ENCODE measurements around the gene RABGAP1L. TPM values are rescaled to one million over a fixed set of nuclear protein-coding genes. Genes with fewer than 3 reads are reported as not detected.
A peak's percentile ranks its signal among the peaks of the same experiment; 100 is the strongest.
"Not testable (repeated sequence)": the region's sequence is repeated elsewhere in the genome, so short reads cannot be mapped to it uniquely, and the experiment has no call there.

The RABGAP1L gene
- polyA plus RNA-seq, 1 donor = 9.2 TPM

DNA sequence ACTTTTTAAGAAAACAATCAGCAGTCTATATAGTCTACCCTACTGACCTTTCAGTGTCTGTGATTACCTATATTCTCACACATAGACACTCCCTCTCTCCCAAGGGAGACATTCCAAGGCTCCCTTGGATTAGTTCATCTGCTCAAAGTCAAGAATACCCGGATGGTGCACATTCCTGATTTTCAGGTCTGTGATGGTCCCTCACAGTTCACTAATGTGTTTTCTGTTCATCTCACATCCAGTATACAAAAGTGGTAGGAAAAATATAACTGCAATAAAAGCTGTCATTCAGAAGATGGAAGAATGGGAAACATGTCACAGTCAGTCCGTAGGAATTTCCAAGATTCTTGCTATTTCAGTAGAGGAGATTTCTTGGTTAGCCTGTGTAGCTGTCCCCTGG lies 616.3 kb downstream of the RABGAP1L start:
- no peak for DNase-seq

DNA sequence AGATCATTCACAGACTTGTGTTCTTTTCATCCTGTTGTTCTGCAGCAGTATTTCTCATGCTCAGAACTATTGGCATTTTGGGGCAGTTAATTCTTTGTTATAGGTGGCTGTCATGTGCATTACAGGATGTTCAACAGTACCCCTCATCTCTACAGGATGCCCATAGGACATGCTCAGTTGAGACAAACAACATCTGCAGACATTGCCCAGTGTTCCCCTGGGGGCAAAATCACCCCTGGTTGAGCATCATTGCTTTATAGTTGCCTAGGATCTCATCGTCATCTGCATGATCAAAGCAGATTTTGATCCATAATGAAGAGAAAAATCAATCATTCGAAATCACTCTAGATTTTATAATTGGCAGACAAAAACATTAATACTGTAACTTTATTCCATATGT lies 617.9 kb downstream of the RABGAP1L start:
- DNase-seq = no peak

DNA sequence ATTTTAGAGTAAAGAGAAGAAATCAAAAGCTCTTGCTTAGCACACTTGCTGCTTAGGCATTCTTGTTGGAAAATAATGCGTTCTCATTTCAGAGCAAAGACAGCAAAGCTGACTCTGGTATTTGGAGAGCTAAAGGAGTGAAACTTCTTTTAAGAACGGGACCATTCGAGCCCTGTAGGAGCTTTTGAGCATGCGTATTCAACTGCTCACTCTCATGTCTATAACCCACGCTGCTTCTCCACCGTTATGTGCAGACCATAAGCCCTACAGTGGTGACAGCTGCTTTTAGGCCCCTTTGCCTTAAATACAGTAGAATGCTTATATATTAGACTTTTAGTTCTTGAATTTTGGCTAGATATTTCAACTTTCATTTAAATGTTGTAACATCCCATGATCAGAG lies 626.2 kb downstream of the RABGAP1L start:
- no peak for DNase-seq

DNA sequence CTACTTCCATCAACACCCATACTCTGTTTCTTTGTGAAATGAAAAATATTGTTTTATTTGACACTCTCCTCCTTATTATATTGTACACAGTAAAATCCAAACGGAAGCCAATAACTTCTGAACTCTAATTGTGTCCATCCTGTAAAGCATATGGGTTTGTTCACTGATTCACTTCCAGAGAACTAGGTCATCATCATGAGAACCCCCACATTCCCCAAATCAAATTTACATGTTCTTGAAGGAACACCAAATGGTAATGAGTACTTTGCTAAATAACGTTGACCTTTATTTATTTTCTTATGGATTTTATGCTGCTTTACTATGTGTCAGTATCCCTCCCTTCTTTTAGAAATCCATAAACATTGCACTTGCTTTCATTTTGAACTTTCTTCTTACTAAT lies 627.0 kb downstream of the RABGAP1L start:
- no peak for DNase-seq

DNA sequence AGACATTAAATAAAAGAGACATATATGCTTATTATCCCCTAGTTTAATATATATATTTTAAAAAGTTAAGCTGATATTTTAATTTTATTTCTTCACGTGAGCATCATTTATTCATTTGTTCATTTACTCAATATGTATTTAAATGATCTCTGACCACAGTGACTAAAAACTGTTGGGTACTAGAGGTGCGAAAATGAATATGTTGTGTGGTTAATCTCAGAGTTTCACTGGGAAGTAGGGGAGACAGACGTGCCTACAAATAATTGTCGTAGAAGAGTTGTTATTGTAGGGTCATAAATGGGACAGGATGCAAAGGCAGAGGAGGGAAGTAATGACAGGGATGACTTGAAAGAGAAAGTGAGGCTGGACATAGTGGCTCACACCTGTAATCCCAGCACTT lies 627.4 kb downstream of the RABGAP1L start:
- no peak for DNase-seq

DNA sequence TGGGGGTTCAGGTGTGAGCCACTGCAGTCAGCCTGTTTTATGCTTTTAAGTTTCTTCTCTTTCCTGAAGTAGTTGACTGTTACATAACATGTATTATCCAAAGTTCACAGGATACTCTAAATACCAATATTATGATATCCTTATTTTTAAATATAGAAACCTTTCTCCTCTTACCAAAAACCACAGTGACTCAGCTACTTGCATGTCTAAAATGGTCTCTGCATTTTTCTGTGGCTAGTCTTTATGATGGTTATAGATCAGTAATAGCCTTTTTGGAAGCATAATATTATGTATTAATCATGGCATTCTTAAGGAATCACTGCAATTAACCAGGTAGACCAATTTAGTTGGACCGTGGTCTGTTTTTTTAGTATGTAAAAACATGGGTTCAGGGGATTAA lies 629.7 kb downstream of the RABGAP1L start:
- DNase-seq = no peak

DNA sequence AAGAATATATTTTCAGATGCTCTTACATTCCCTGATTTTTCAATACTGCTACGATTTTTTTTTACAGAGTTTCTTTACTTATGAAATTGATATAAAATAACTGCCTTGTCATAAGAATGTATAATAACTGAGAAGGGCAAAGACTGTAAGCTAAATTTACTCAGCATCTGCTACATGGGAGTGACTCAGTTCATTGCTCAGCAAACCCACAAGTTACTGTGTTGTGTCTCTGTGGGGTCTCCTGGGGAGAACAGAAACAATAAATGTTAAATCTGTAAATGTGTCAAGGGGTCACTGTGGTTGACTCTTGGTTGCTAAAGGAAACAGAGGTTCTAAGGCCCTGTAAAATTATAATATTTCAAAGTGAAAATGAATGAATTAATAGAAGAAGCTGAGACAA lies 630.1 kb downstream of the RABGAP1L start:
- no peak for DNase-seq

DNA sequence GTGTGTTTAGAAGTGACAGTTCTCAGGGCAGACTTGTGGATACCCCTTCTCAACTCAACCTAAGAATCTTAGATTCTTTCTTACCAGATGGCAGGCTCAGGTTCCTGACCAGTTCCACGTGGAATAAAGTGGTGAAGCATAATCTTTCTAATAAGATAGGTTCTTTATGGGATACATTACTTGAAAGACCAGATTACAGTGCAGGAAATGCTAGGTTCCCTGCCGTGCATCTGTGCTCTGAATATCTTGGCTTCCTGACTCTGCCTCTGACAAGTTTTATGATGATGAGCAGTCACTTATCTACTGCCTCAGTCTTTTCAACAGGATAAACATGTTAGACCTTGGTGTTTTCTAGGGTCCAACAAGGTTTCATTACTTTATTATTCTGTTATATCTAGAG lies 632.5 kb downstream of the RABGAP1L start:
- no peak for DNase-seq

DNA sequence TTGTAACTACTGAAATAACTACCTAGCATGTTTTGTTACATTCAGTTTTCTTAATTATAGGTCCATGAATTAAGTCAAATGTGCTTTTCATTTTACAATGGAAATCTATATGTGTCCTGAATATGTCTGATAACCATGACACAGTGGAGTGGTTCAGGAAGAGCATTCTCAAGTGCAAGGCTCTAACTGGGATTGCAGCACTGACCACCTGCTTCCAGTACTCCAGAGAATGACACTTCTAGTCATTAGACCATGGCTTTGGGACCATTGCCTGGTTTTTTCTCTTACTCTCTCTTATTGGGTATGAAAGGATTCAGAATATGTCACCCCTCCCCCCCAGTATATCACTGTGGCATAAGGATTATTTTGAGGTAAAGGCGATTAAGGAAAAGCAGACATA lies 635.5 kb downstream of the RABGAP1L start:
- DNase-seq = no peak

DNA sequence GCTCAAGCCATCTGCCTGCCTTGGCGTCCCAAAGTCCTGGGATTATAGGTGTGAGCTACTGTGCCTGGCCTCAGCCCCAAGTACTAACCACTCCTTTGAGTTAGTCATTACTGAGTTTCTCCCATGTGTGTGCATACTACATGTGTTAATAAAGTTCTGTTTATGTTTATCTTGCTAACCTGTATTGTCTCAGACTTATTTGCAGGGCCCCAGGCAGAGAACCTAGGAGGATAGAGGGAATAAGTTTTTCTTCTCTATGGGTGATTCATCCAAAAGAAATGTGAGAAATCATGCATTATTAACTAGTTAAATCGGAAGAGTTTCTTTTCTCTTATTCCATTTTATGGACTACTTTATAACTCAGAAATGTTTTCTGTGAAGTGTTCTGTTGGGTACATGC lies 636.5 kb downstream of the RABGAP1L start:
- DNase-seq = no peak

DNA sequence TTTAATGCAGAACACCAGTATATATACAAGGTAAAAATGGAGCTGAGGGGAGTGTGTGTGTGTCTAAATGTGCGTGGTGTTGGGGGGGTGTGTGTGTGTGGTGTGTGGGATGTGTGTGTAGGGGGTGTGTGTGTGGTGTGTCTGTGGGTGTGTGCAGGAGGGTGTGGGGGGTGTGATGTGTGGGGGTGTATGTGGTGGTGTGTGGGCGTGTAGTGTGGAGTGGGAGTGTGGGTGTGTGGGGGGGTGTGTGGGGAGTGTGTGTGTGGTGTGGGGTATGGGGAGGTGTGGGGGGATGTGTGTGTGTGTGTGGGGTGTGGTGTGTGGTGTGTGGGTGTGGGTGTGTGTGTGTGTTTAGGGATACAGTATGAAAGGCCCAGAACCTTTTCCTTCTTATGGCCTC lies 638.1 kb downstream of the RABGAP1L start:
- no peak for DNase-seq

DNA sequence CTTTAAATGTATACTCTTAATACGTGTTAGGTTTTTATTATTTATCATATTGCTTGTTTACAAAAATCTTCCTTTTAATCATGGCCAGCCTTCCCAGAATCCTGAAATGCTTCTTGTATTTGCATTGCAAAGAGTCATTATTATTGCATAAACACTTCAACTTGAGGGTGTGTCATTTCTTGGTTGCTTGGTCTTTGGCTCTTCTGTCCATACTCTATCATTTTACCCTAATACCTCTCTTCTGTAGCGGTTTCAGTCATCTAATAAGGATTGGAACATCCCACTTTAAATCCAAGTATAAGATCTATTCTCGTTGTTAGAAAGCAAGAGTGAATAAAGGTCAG lies 639.8 kb downstream of the RABGAP1L start:
- no peak for DNase-seq

DNA sequence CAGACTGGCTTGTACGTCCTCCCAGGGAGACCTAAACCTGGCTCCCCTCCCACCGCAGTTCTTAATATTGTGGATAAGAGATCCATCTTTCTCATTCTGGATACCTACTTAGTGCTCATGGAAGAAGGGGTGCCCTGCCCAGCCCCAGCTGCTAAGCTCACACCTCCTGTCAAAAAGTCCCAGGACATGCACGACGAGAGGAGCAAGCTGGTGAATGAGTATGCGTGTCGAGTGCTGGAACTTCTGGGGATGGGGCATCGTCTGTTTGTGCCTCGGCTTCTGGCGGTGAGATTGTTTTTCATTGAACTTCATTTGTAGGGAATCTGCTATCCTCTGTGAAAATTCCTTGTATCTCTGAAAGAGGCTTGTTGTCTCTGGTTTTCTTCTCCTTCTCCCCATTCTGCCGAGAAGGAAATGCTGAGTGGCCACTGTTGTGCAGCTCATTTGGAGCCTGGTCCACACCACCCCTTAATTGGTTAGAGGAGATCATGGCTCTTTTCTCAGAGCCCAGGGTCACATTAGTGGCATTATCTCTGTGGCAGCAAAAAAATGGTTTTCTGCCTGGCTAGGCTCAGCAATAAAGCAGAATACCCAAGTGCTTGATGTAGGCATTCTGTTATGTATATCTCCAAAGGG lies 641.0 kb downstream of the RABGAP1L start:
- peak; percentile 46 for DNase-seq

DNA sequence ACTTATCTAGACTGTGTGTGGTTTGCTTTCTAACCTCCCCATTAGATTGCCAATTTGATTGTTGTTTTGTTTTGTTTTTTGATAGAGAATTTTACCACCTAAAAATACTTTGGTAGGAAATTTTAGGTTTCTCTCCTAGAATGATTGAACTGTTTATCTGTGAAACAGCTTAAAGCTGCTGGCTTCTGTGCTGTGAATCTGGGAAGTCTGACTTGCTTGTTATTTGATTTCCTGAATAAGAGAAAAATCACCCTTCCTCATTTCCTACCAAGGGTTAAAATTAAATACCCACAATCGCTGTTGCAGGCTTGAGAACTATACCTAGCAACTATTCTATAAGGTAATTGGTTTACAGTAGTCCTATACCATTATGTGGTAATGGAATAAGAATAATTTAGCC lies 641.6 kb downstream of the RABGAP1L start:
- peak; percentile 15 for DNase-seq

DNA sequence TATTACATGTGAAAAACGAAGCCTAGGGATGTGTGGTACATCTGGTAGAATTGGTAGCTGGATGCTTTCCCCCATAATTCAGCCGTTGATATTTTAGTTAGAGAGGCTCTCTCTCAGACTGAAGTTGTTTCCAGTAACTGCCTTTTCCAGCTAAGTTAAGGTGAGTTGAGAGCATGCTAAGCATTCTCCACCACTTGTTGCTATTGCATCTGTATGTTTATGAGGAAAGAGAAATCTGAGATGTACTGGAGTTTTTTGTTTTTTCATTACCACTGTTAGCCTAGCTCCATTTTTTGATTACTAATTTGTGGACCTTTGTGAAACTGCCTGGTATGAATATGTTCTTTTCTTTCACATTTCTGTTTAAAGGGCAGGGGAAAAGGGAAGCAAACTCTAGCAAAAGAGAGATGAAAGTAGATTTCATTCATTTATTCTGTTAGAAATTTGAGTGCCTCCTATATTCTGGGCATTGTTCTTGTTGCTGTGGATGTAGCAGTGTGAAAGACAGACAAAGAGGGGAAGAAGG lies 650.5 kb downstream of the RABGAP1L start:
- no peak for DNase-seq

DNA sequence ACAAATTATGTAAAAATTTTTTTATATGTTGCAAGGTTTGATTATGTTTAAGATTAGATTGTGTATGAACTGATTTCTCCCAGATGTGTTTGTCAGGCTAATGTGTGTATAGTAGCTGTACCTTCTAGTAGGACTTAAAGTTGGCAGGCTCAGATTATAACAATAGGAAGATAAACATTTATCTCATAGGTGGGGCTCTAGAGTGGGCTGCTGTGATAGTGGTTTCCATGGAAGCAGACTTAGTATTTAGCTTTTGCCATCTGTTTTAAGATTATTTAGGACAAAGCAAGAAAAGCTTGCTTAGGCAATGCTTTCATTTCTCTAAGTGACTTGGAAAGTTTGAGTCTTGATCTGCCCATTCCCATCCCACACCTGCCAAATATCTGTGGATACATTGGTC lies 652.7 kb downstream of the RABGAP1L start:
- DNase-seq = no peak

DNA sequence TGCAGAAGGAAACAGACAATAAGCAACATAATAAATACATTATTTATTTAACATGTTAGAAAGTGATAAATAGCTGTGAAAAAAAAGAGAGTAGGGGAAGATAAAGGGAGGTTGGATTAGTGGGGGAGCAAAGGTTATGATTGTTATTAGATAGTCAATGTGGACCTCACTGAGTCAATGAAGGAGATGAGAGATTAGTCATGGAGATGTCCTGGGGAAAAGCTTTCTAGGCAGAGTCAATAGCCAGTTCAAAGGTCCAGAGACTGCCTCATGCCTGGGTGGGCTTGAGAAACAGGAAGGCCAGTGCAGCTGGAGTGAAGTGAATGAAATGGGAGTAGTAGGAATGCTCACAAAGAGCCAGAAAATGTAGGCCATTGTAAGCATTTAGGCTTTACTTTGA lies 653.3 kb downstream of the RABGAP1L start:
- no peak for DNase-seq

DNA sequence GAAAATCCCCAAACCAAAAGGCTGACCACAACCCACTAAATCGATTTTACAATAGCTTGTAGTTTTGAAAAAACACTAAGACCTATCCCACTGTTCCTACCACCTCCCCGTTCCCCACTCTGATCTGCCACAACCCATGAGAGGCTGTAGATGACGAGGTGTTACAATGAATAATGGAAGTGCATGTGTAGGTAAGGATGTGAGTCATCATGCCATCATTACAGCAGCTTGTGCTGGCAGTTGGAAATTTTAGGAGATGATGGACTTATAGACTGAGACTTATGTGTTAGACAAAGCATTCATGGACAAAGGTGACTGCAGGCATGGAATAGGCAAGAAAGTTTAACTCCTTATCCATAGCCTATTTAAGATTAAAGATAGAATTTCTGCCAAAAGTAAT lies 655.7 kb downstream of the RABGAP1L start:
- no peak for DNase-seq

DNA sequence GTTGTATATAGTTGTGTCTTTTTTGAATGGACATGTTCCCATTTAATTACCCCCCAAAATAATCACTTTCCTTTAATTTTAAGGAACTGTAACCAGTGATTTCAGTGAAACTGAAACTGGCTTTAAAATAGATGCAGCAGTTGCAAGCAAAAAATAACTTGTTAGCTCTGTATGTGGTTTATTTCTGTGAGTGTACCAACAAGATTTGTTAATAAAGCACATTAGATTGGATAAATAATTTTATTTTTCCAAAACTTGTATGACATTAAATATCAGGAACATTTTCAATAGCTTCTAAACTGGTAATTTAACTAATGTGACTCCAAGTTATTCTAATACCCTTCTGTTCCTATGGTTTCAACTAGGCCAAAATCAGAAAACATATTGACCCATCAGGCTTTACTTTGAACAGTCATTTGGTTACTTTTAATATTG lies 656.2 kb downstream of the RABGAP1L start:
- DNase-seq = no peak

DNA sequence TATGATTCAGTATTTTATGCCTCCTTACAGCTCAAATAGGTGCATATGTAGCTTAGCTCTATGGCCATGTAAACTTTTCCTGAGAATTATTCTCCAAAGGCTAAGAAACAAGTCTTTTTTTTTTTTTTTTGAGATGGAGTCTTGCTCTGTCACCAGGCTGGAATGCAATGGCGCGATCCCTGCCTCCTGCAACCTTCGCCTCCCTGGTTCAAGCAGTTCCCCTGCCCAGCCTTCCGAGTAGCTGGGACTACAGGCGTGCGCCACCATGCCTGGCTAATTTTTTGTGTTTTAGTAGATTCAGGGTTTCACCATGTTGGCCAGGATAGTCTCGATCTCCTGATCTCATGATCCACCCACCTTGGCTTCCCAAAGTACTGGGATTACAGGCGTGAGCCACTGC lies 657.3 kb downstream of the RABGAP1L start:
- DNase-seq = not testable (repeated sequence)

DNA sequence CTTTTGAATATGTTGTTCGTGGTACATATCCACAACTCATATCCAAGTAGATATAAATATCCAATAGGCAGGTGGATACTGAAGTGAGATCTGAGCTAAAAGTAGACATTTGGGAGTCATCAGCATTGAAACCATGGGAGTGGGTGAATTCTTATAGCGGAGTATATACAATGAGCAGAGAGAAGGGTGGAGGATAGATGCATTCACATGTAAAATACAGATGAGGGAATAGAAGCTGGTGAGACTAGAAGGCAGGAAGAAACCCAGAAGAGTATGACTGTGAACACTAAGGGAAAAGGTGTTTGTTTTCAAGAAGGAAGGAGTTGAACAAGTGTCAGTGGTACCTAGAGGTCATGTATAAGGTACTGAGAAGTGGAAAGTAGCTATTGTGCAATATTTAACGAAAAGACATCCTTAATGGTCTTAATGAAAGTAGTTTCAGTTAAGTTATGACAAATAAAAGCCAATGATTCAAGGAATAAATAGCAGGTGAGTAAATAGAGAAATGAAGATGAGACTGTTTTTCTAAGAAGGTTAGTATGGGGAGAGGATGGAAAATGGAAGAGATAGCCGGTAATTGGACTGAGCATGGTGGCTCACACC lies 658.8 kb downstream of the RABGAP1L start:
- DNase-seq = no peak

DNA sequence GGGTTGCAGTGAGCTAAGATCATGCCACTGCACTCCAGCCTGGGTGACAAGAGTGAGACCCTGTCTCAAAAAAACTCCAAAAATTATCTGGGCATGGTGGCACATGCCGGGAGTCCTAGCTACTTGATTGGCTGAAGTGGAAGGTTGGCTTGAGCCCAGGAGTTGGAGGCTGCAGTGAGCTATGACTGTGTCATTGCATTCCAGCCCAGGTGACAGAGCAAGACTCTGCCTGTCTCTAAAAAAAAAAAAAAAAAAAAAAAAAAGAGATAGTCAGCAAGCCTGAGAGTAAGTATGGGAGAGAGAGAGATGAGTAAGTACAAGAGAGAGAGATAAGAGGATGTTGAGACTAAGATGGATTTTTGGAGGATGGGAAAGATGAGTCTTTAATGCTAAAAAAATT lies 659.6 kb downstream of the RABGAP1L start:
- DNase-seq = no peak

DNA sequence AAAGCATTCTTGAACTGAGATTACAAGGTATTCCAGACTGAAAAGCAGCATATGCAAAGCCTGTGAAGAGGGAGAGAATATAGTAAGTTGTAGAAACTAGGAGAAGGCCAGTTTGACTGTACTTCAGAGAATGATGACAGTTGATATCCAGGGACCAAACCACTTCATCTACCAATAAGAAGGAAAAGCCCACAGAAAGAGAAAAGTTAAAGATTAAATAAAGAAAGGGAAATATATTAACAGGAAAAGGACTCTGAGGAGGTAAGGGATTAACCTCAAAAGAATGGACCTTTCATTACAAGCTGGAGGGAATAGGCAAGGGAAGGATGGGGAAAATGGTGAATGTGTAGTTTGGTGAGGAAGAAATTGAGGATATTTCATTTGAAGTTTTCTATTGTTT lies 660.3 kb downstream of the RABGAP1L start:
- no peak for DNase-seq

DNA sequence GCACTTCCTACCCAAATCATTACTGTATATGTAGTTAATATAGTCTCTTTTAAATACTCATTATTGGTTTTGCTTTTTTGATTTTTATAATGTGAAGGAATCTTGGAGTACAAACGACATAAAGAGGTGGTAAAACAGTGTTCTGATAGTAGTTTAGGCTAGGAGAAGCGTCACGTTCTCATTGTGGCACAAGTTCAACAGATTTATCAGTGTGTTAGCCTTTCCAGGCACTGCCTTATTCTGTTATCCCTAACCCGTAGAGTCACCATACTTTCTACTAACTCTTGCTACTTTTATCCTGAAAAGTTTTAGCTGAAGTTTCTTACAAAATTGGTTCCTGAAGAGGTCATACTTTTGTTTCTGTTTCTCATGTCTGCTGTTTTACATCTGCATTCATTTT lies 665.8 kb downstream of the RABGAP1L start:
- DNase-seq = no peak

DNA sequence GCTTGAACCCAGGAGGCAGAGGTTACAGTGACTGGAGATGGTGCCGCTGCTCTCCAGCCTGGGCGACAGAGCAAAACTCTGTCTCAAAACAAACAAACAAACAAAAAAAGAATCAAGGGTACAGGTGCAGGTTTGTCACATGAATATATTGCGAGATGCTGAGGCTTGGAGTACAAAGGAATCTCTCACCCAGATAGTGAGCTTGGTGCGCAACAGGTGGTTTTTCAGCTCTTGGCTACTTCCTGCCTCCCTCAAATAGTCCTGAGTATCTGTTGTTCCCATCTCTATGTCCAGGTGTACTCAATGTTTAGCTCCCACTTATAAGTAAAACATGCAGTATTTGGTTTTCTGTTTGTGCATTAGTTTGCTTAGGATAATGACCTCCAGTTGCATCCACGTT lies 666.5 kb downstream of the RABGAP1L start:
- no peak for DNase-seq
